ENCODE data around the gene SCD5.

Gene SCD5

GRCh38 chr4:82648356-82648755 is 150.2 kb downstream of the SCD5 start:
- Histone ChIP-seq H3K4me1 (ENCODE audit: low read length) (no peaks in the 10 kb centered on the region), H3K4me3 (ENCODE audit: low read length) (no peak overlapping the region), H4K20me1 (ENCODE audit: insufficient read depth, low read length) (no peaks in the 10 kb centered on the region), H3K9ac (ENCODE audit: low read length) (no peak overlapping the region), H3K4me2 (ENCODE audit: low read depth, low read length) (no peak overlapping the region), H3K9me2 (replicated peaks; ENCODE audit: insufficient read depth, low read length) (no peaks in the 10 kb centered on the region), H3F3A (ENCODE audit: insufficient read depth, low read length) (no peaks in the 10 kb centered on the region), H2AFZ (ENCODE audit: low read length) (no peak overlapping the region), H3K9me3 (replicated peaks; ENCODE audit: insufficient read depth, low read length) (no peaks in the 10 kb centered on the region), H3K79me2 (ENCODE audit: low read length) (no peaks in the 10 kb centered on the region), H3K36me3 (replicated peaks; ENCODE audit: insufficient read depth, low read length) (no peaks in the 10 kb centered on the region), H3K27me3 (replicated peaks; ENCODE audit: insufficient read depth, low read length) (no peaks in the 10 kb centered on the region), H3K27ac (ENCODE audit: low read length) (no peak overlapping the region)
- no peak for DNase-seq
- TF ChIP-seq EZH2phosphoT487 (IDR thresholded peaks at IDR 0.05; ENCODE audit: low read length) (no peak), EZH2 (optimal IDR thresholded peaks at IDR 0.05; ENCODE audit: low read depth, low read length) (no peak), CTCF (IDR thresholded peaks at IDR 0.05; ENCODE audit: low read length) (no peak)

- DNase-seq = no peak
- H3K36me3 ChIP-seq (replicated peaks; ENCODE audit: insufficient read depth, low read length) = no peaks in the 10 kb centered on the region
- H3K9me3 ChIP-seq (replicated peaks; ENCODE audit: insufficient read depth, low read length) = no peaks in the 10 kb centered on the region
- H3K79me2 ChIP-seq (ENCODE audit: low read length) = no peaks in the 10 kb centered on the region
- H3K9me2 ChIP-seq (replicated peaks; ENCODE audit: insufficient read depth, low read length) = no peaks in the 10 kb centered on the region
- H3K9ac ChIP-seq (ENCODE audit: low read length) = no peak overlapping the region
- TF ChIP-seq CTCF (IDR thresholded peaks at IDR 0.05; ENCODE audit: low read length) (no peak), EZH2 (optimal IDR thresholded peaks at IDR 0.05; ENCODE audit: low read depth, low read length) (no peak), EZH2phosphoT487 (IDR thresholded peaks at IDR 0.05; ENCODE audit: low read length) (no peak)
- H3K4me2 ChIP-seq (ENCODE audit: low read depth, low read length) = no peak overlapping the region
- H3K27ac ChIP-seq (ENCODE audit: low read length) = no peak overlapping the region
- H3K27me3 ChIP-seq (replicated peaks; ENCODE audit: insufficient read depth, low read length) = no peaks in the 10 kb centered on the region
- H4K20me1 ChIP-seq (ENCODE audit: insufficient read depth, low read length) = no peaks in the 10 kb centered on the region
- no peaks in the 10 kb centered on the region for H3F3A ChIP-seq (ENCODE audit: insufficient read depth, low read length)
- H2AFZ ChIP-seq (ENCODE audit: low read length) = no peak overlapping the region
- no peak overlapping the region for H3K4me3 ChIP-seq (ENCODE audit: low read length)
- H3K4me1 ChIP-seq (ENCODE audit: low read length) = no peaks in the 10 kb centered on the region
Measured at GRCh38 chr4:82645936-82646565, 152.5 kb downstream of the SCD5 start.

GRCh38 chr4:82644734-82645126 is 153.9 kb downstream of the SCD5 start:
- Histone ChIP-seq H3F3A (ENCODE audit: insufficient read depth, low read length) (no peaks in the 10 kb centered on the region), H3K79me2 (ENCODE audit: low read length) (no peaks in the 10 kb centered on the region), H2AFZ (ENCODE audit: low read length) (no peak overlapping the region), H3K27me3 (replicated peaks; ENCODE audit: insufficient read depth, low read length) (no peaks in the 10 kb centered on the region), H3K27ac (ENCODE audit: low read length) (no peak overlapping the region), H3K4me1 (ENCODE audit: low read length) (no peaks in the 10 kb centered on the region), H3K4me2 (ENCODE audit: low read depth, low read length) (no peak overlapping the region), H3K9ac (ENCODE audit: low read length) (no peak overlapping the region), H3K36me3 (replicated peaks; ENCODE audit: insufficient read depth, low read length) (no peaks in the 10 kb centered on the region), H3K9me2 (replicated peaks; ENCODE audit: insufficient read depth, low read length) (no peaks in the 10 kb centered on the region), H3K9me3 (replicated peaks; ENCODE audit: insufficient read depth, low read length) (no peaks in the 10 kb centered on the region), H4K20me1 (ENCODE audit: insufficient read depth, low read length) (no peaks in the 10 kb centered on the region), H3K4me3 (ENCODE audit: low read length) (no peak overlapping the region)
- no peak for TF ChIP-seq CTCF (IDR thresholded peaks at IDR 0.05; ENCODE audit: low read length)
- no peak for TF ChIP-seq EZH2 (optimal IDR thresholded peaks at IDR 0.05; ENCODE audit: low read depth, low read length)
- TF ChIP-seq EZH2phosphoT487 (IDR thresholded peaks at IDR 0.05; ENCODE audit: low read length) = no peak
- DNase-seq = no peak
